Left cardiac atrium (tissue), 4 donors: ENCODE data around the gene HSD11B2. TPM values are rescaled to one million over a fixed set of nuclear protein-coding genes. Genes with fewer than 3 reads are reported as not detected.
A peak's percentile ranks its signal among the peaks of the same experiment; 100 is the strongest.

Experiments used
- ATAC-seq, 2 donors: fragments of 200-7000 bp; cut with Tn5 transposase; one replicate each; pipeline ENCODE4 v1.9.1; 2020; ENCODE audit warnings: mild to moderate bottlenecking in 2 of 2, moderate library complexity in 2 of 2
- DNase-seq: peaks from one replicate; pipeline ENCODE4 v3.0.0-alpha.2; 2020
- intact Hi-C, 2 donors: fragments of 100-400 bp; cut with DNase I; formaldehyde crosslinking; loops; one replicate each; pipeline versions ENCODE4 v1.14.1 to v1.15.1; 2022 to 2023
- total RNA-seq, 2 donors: library from RNA; stranded (reverse); fragmentation: NEBNext Ultra II Directional; extraction: Animal tissue kit (Norgen Biotek cat#: 25700); gene quantifications; one replicate each; pipeline ENCODE4 v1.2.1, GENCODE V29; 2021
- donor health status: DM: no; HTN: yes; CAD: no.
- donor health status: DM: no; HTN: yes; CAD: no; lungs with severe emphysema.
- donor health status: DM: yes; HTN: yes; CAD: no.
- donor health status: Dilated cardiomyopathy.

Gene HSD11B2
- total RNA-seq, 2 donors from 2014 or later = 1.6 TPM; not detected in 1

DNA sequence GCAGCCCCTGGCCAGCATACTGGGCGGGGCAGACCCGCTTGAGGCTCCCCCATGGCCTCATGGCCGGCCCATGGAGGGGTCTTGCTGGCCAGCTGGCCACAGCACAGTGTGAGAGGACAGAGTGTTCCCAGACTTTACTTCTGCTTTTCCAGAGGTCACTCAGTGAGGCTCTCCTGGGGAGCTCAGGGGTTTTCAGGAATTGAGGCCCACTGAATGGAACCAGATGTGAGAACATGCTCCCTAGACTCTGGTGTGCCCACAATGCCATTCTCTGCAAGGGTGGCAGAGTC lies 28.9 kb downstream of the HSD11B2 start:
- DNase-seq = no peak
- intact Hi-C loops = no loop called here
- peak; percentile 10 to 41 for ATAC-seq

DNA sequence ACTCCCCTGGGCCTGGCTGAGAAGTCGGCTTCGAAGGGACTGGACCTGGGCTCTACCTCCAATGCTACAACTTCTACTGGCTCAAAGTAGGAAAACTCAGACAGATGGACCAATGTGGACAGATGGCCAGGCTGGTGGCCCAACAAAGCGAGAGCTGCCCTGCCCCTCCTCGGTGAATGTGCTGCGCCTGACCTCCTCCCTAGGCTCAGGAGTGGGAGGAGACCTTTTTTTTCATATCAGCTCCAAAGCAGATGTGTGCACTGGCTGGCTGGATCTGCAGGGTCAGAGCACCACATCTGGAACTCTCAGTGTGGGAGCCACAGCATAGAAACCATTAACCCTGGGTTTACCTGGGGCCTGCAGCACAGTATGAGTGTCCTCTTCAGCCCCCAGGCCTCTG lies 29.2 kb downstream of the HSD11B2 start:
- ATAC-seq (no peak), DNase-seq (no peak)
- intact Hi-C loops = no loop called here

DNA sequence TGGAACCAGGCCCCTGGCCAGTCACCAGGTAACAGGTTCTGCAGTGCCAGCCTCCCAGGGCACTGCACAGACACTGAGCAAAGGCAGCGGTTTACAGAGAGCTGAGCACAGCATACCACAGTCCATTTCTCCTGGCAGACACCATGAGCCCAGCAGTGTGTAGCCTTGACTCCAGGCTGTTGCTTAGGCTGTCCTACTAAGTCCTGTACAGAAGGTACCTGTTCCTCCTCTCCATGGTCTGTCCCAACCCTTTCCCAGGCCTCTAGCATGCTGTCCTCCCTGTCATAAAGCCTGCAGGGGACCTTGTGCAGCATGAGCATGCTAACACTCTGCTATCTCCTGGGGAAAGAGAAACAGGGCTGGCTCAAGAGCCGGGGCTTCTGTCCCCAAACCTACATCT lies 30.0 kb downstream of the HSD11B2 start:
- ATAC-seq (no peak), DNase-seq (no peak)
- intact Hi-C loops = no loop called here

DNA sequence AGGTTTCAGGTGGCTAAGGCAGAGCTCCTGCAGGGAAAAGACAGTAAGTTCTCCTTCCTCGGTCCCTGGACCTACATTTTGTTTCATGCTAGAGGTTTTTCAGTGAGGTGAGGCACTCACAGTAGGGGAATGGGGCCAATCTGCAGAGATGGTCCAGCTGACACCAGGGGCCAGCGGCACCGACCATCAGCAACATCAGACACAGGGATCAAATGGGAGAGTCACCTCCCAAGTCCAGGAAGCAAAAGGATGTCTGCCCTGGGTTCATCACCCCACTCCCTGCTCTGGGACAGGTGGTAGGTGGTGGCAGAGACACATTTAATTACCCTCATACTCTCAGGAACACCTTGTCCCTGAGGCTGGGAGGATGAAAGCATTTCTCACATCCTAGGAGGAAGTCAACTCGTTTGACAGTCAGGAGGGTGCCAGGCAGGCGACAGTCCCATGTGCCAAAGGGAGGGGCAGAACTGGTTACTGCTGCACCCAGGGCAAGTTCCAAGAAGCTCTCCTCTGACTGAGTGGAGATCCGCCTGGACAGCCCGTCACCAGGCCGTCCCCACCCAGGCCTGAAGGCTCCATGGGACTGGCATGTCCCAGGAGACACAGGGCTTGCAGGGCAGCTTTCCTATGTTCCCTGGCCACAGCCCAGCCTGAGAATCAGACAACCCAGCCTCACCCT lies 30.8 kb downstream of the HSD11B2 start:
- no peak for ATAC-seq
- no peak for DNase-seq
- intact Hi-C loops = no loop called here

DNA sequence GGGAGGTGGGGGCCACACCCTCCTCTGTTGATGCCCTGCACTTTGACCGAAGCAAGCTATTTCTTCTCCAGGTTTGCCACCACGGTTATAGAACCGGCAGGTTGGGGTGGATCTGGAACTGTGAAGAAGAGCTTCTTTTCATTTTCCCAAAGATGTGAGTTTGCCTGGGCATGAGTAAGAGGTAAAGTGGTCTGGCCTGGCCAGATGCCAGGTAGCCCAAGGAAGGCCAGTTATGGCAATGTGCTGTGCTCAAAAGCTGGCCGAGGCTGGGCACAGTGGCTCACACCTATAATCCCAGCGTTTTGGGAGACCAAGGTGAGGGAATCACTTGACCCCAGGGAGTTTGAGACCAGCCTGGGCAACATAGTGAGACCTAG lies 31.3 kb downstream of the HSD11B2 start:
- ATAC-seq (no peak), DNase-seq (no peak)
- intact Hi-C loops = no loop called here

DNA sequence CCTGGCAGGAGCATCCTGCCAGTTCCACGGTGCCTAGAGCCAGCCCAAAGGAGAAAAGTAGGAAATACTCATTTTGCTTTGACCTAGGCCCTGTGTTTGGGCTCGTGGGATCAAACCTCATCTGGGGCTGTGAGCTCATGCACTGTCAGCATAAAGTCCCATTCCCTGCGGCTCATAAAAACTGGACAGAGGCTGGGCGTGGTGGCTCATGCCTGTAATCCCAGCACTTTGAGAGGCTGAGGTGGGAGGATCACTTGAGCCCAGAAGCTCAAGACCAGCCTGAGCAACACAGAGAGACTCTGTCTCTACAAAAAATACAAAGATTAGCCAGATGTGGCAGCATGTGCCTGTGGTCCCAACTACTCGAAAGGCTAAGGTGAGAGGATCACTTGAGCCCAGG lies 32.1 kb downstream of the HSD11B2 start:
- ATAC-seq = no peak
- DNase-seq = no peak
- intact Hi-C loops = no loop called here

DNA sequence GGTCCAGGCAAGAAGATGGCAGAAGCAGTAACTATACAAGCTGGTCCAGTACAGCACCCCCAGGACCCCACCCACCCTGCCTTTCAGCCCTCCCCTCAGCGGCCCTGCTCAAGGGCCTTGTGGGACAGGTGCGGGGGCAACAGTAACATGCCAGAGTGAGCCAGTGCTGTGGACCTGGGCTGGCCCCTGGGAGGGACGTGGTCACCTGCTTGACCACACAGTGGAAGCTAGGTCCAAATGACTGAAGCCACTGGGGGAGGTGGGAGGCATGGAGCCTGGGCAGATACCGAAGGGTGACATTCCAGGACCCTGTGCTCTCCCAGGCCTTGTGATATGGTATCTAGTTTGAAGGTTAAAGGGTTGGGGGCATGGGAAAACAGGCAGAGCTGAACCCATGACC lies 32.8 kb downstream of the HSD11B2 start:
- ATAC-seq (no peak), DNase-seq (no peak)
- intact Hi-C loops = no loop called here

DNA sequence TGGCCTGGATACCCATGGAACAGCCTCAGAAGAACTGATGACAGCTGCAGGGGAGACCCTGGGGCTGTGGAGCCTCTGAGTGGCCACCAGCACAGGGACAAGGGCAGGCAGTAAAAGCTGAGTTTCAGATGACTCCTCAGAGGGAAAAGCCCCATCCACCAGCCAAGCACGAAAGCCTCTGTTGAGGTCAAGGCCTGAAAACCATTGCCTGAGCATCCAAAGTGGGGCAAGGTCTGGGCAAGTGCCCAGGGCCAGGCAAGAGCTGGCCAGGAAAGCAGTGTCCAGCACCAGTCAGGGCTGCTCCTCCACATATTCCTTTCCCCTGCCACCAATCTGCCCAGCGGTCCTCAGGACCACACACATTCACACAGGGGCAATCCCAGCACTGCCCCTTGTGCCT lies 33.6 kb downstream of the HSD11B2 start:
- intact Hi-C loops = no loop called here
- DNase-seq (no peak), ATAC-seq (peak in 1 of 2 donors; percentile 45)

DNA sequence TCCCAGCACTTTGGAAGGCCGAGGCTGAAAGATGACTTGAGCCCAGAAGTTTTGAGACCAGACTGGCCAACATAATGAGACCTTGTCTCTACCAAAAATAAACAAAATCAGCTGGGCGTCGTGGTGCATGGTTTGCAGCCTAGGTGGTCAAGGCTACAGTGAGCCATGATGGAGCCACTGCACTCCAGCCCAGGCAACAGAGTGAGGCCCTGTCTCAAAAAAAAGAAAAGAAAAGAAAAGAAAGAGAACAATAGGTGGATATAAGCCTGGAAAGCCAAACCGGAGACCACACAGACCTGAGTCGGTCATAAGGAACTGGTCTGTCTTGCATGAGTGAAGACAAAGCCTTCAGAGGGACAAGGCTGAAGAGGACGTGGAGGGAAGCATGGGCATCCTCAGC lies 35.7 kb downstream of the HSD11B2 start:
- intact Hi-C loops = loop anchor here (5.0 kb wide), 1 partner anchor 39 kb away; no protein-coding TSS in a partner anchor
- DNase-seq = no peak
- ATAC-seq = no peak

DNA sequence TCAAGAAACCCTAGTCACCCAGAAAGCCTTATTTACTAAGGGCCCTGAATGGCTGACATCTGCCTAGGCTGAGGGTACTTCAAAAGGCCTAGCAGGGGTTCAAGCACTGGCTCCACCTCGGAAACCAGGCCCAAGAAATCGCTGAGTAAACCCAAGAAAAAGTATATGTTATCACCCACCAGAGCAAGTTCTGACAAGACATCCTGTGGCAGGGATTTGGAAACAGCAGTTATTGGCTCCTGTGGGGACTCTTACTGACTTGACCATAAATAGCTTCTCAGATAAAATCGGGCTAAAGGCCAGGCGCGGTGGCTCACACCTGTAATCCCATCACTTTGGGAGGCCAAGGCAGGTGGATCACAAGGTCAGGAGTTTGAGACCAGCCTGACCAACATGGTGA lies 37.8 kb downstream of the HSD11B2 start:
- DNase-seq = no peak
- intact Hi-C loops = loop anchor here (5.0 kb wide), 1 partner anchor 41 kb away; no protein-coding TSS in a partner anchor

DNA sequence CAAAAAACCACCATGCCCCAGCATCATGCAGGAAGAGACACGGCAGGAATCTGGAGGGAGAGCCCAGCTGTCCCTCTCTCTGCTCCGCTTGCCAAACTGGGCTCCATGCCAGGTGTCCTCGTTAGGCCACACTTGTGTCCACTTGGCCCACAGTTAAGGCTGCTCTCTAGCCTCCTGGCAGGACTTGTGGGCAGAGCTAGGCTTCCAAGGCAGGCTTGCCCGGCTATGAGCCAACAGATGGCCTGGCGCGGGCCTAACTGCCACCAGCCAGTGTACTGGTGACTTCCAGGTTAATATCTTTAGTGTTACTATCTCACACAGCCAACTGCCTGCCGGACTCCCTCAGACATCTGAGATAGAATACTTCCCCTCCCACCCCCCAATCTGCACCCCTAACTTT lies 39.4 kb downstream of the HSD11B2 start:
- ATAC-seq (peak; percentile 79 to 96), DNase-seq (peak; percentile 87)
- intact Hi-C loops = no loop called here

More for the DNA sequence above, 37.8 kb downstream of the HSD11B2 start:
- ATAC-seq = no peak

DNA sequence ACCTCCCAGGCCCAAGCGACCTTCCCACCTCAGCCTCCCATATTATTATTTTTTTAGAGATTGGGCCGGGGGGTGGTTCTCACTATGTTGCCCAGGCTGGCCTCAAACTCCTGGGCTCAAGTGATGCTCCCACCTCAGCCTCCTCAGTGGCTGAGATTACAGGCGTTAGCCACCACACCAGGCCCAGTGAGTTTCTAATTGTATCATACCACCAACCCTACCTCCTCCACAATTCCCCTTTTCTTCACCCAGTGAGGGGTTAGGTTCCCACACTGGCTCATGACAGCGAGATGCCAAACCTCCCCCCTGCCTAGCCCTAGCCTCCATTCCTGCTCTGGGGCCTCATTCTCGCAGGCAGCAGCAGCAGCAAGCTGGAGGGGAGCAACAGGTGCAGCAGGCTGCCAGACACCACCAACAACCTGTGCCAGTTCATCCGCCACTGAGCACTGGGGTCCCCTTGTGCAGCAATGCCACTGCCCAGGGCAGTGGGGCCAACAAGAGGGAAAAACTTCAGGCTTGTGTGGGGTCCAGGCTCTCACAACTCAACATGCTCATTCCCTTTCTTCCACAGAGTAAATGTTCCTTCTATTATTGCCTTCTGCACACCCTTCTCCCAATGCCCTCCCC lies 41.0 kb downstream of the HSD11B2 start:
- DNase-seq (no peak), ATAC-seq (no peak)
- intact Hi-C loops = no loop called here

DNA sequence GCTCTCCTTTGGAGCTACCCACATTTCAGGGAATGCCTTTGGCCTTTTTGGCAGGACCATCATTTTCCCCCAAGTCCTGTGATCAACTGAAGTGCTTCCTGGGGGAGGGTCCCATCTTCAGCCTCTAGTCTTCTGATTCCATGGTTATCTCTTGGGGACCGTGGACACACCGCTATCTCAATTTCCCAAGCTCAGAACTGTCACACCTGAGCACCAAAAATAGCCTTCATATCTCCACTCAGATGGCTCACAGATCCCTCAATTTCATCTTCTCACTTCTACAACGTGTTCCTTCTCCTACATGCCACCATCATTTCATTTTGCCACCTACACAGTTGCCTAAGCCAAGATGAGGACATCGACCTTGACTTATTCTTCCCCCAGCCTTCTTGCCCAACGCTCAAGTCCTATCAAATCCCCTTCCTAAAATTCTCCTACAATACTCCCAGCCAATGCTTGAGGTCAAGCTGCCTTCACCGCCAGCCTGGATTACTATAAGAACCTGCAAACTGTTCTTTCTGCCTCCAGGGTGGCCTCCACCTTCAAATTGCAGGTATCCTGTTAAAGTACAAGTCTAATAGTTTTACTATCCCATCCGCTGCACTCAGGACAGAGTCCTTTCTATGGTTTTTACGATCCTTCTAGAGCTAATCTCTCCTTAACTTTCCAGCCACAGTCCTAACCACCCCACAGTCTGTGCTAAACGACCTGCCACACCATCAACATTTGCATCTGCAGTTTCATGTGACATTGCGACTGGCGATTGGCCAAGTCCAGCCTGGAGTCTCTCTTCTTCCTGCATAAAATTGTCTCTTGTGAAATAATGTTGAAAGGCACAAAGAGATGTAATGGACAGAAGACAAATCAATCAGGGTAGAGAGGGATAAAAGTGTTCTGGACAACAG lies 43.9 kb downstream of the HSD11B2 start:
- intact Hi-C loops = no loop called here
- ATAC-seq (no peak), DNase-seq (no peak)

DNA sequence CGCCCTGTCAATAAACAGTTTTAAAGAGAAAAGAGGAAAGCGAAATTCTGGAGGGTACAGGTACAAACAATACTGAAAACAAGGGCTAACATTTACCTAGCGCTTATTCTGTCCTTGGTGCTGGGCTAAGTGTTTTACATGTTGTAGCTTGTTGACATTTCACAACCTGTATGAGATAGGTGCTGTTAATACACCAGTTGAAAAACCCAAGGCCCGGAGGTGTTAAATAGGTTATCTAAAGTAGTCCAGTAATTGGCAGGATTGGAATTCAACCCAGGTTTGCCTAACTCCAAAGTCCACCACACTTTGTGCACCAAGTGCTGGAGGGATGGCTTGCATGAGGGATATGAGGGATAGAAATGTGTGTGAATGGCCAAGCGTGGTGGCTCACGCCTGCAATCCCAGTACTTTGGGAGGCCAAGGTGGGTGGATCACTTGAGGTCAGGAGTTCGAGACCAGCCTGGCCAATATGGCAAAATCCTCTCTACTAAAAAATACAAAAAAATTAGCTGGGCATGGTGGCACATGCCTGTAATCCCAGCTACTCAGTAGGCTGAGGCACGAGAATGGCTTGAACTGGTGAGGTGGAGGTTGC lies 47.1 kb downstream of the HSD11B2 start:
- intact Hi-C loops = no loop called here
- no peak for ATAC-seq
- no peak for DNase-seq

DNA sequence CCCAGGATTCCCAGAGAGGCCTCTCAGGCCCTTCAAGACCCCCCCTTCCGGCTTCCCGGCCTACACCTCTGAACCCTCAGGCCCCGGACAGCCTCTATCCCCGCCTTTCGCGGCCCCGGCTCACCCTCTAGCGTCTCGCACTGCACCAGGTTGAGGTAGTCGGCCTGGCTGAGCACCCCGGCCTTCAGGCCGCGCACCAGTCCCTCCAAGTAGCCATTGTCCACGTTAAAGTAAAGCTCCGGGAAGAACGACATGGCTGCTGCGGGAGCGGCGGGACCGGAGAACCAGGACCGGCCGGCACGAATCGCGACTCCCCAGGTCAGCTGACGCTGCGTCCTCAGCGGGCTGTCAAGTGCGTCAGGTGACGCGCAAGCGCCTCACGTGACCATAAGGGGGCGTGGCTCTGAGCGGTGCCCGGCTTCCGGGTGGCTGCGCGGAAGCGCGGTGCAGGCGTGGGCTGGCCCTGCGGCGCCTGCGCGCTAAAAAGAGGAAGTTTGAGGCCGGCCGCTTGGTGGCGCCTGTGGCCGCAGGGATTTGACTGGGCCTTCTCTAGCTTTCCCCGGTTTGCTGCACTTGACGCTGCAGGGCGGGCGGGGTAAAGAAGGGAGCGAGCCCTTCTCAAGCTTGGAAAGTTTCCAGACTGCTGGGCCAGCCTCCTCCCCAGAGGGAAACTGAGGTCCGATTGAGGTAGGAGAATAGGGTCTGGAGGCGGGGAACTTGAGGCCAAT lies 50.1 kb downstream of the HSD11B2 start, which contains the start of gene ATP6V0D1:
Gene ATP6V0D1 (minus strand): TSS at position 325 of the 728 bp plus-strand sequence. CDS start 71 bp downstream, at position 254.
- intact Hi-C loops = no loop called here

DNA sequence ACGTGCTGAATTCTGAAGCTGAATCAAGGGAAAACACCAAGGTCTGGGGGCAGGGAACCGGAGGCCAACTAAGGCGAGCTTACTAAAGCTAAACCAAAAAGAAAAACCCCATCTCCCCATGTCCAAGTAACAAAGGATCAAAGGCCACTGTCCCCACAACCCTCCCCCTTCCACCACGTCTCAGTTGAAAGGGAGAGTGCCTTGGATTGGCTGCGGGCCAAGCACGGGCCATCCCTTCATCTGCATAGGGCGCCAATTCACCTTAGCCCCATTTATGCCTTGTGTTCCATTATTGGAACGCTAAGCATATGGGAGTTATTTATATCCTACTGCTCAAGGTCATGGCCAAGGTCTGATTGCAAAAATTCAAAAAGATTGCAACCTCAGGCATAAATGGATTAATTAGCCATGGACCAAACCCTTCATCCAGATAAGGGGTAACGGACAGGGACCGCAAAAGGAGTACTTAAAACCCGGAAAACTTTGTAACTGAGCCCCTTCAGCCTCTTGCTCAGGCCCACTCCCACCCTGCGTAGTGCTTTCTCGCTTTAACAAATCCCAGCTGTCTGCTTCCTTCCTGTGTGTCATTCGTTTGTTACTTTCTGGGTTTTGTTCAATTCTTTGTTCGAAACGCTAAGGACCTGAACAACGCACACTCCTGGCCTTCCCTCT lies 50.8 kb downstream of the HSD11B2 start:
- intact Hi-C loops = no loop called here
- ATAC-seq (peak; percentile 0 to 13), DNase-seq (peak; percentile 60)

More for the DNA sequence above, 50.1 kb downstream of the HSD11B2 start, which contains the start of gene ATP6V0D1:
- DNase-seq = peak; percentile 99
- peak; percentile 96 to 97 for ATAC-seq

DNA sequence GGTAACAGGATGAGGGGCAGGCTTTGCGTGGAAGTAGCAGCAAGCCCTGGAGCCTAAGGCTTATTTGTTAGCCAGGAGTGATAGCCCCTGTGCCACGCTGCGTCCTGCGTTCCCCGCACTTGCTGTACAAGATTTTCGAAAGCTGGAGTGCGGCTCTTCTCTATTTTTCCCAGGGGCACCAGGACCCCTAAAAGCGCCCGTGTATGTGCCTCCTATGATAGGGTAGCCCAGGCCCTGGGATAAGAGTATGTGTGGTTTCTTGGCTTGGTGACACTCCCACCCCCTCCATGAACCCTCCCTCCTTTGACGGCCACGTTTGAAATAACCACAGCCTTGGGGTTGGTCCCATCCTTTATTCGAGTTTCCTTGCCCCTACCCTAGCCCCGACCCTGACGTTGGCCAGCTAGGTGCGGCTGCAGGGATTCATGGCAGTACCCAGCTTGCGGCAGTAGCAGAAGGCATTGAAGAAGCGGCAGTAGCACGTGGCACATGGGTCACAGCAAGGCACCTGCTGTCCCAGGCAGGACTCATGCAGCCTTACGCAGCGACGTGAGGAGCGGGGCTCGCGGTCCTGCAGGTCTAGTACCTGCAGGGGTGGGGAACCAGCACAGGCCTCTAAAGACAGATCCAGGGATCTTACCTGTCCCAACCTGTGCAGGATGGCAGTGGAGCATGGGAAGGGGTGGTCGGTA lies 51.5 kb downstream of the HSD11B2 start:
- ATAC-seq (no peak), DNase-seq (peak; percentile 33)
- intact Hi-C loops = no loop called here

DNA sequence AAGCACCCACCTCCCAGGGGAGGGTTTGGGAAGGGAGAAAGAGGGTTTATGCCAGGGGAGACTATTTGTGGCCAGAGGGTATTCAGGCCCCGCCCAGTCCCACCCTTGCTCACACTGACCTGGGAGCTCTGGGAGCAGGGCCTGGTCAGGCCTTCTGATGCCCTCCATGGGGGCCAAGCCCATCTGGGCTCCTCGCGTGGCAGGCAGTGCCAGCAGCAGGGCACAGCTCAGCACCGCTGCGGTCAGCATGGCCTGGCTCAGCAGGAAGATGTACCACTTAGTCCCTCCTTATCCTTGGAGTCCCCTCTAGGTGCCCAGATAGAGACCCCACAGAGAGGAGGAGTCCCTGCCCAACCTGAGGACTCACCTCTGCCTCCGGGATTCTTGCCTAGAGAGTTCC lies 52.2 kb downstream of the HSD11B2 start, which contains the start of gene AGRP:
Gene AGRP (minus strand): TSS at position 398 of the 400 bp plus-strand sequence. CDS start 149 bp downstream, at position 249.
- DNase-seq (no peak), ATAC-seq (no peak)
- intact Hi-C loops = no loop called here
